H7 (cell line): ENCODE results near the gene CCDC150. TPM values are rescaled to one million over a fixed set of nuclear protein-coding genes. Genes with fewer than 3 reads are reported as not detected.
"Not testable (repeated sequence)": the region's sequence is repeated elsewhere in the genome, so short reads cannot be mapped to it uniquely, and the experiment has no call there.

ENCODE experiments used
- DNase-seq: peaks from one replicate; pipeline ENCODE4 v3.0.0; 2012
- H3K27me3 ChIP-seq: 2 replicates; pipeline ENCODE4 v1.6.0; 2011; ENCODE audit warnings: mild to moderate bottlenecking, low read length; ENCODE audit not compliant: control insufficient read depth, insufficient read depth
- H3K36me3 ChIP-seq: replicated peaks from 2 replicates; pipeline ENCODE4 v1.5.1; 2011; ENCODE audit warnings: low read length; ENCODE audit not compliant: control insufficient read depth, insufficient read depth
- H3K4me3 ChIP-seq: 2 replicates; pipeline ENCODE4 v1.5.1; 2011; ENCODE audit warnings: low read depth, mild to moderate bottlenecking, control low read depth, low read length, moderate library complexity; ENCODE audit not compliant: insufficient read depth
- total RNA-seq: library from RNA; depleted of rRNA; stranded (reverse); fragments of >200 nt; shearing (Covaris generic); gene quantifications from 2 replicates; pipeline ENCODE4 v1.2.3, GENCODE V29; 2014

The CCDC150 gene
- total RNA-seq, 1 experiment from 2014 or later, result 18.4 TPM

GRCh38 chr2:196710056-196710455 lies 70.5 kb downstream of the CCDC150 start:
- H3K27me3 ChIP-seq, H3K36me3 ChIP-seq, DNase-seq, H3K4me3 ChIP-seq: not testable (repeated sequence)

- Histone ChIP-seq H3K27me3 (no peaks in the 10 kb centered on the region), H3K36me3 (no peaks in the 10 kb centered on the region), H3K4me3 (no peak overlapping the region)
- DNase-seq, result no peak
Observed at GRCh38 chr2:196711625-196712024, 72.1 kb downstream of the CCDC150 start.

DNA sequence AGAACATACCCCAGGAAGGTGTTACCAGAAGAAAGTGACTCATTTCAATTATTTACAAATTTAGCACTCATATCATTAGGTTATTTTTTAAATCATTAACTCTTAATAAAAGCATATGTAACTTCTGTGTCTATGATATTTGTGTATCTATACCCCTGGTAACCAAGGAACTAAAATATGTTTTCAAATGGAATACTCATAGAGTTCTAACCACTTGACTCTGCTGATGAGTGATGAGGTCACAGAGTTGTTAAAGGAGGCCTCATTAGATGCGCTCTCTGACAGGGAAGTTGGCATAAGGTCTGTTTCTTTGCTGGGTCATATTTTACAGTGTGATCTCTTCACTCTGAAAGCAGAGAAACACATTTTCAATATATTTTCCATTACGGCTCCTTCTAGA lies 73.4 kb downstream of the CCDC150 start:
- DNase-seq, result no peak
- Histone ChIP-seq H3K27me3 (no peaks in the 10 kb centered on the region), H3K4me3 (no peak overlapping the region)

DNA sequence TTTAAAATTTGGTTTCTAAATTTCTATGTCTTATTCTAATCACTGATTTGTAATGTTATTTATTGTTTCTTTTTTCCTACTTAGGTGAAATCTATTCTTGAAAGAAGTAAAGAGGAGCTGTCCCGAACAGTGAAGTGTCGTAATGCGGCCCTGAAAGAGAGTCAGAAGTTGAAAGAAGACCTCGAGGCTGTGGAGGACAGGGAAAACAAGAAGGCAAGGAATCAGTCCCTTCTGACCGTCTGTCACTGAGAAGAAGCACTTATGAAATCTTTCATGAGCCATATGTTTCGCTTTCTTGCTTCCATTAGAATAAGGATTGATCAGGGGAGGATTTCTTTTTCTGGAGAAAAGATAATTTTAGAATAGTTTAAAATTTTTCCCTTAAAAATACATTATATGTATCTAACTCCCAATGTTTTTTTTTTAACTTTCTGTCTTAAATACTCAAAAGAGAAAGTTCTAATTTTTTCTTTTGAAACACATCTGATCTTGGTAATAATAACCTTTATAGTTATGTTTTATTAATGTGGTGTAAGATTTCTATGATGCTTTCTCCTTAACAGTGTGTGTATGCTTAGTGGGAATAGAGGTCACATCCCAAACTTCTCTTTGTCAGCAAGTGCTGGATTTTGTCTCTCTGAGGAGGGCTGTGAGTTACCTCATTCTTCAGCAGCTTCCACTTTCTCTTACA lies 79.0 kb downstream of the CCDC150 start:
- Histone ChIP-seq H3K4me3 (no peak overlapping the region), H3K36me3 (peaks cover 6% of the 10 kb centered on the region), H3K27me3 (no peaks in the 10 kb centered on the region)
- DNase-seq, result no peak

More for the DNA sequence above, 73.4 kb downstream of the CCDC150 start:
- no peaks in the 10 kb centered on the region for H3K36me3 ChIP-seq

- Histone ChIP-seq H3K36me3 (peaks cover 6% of the 10 kb centered on the region), H3K4me3 (no peak overlapping the region), H3K27me3 (no peaks in the 10 kb centered on the region)
- peak; percentile 51 for DNase-seq
Observed at GRCh38 chr2:196719110-196719872, 79.8 kb downstream of the CCDC150 start.

DNA sequence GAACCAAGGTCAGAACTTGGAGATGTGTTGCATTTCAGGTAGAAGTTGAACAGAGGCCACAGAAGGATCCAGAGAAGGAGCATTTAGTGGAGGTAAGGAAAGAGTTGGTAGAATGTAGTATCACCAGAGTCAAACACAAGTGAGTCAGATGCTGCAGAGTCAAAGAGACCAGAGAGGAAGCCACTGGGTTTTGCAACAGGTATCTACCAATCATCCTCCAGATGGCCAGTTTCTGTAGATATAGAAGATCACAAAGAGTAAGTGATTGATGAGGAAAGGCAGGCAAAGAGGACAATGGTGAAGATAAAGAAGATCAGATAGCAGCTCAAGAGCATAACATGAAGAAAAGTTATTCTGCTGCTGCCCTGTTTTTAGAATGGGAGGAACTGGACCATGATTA lies 84.1 kb downstream of the CCDC150 start:
- Histone ChIP-seq H3K4me3 (no peak overlapping the region), H3K36me3 (peaks cover 11% of the 10 kb centered on the region), H3K27me3 (no peaks in the 10 kb centered on the region)
- no peak for DNase-seq

DNA sequence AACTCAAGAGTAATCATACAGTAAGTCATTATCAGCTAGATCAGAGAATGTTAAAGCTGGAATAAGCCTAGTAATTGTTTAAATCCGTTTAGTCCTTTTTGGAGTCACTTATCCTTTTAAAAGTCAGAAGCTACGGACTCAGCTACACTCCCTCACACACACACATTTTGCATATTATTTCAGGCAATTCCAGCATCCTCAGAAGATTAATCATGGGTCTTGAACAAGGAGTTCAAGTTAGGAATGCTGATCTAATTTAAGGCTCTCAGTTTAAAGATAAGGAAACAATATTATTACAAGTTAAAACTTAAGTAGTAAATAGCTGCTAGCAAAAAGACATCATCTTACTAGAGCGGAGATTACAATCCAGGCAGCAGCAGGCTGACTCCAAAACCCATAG lies 85.7 kb downstream of the CCDC150 start:
- Histone ChIP-seq H3K27me3 (no peaks in the 10 kb centered on the region), H3K36me3 (peaks cover 11% of the 10 kb centered on the region), H3K4me3 (no peak overlapping the region)
- DNase-seq, result no peak

DNA sequence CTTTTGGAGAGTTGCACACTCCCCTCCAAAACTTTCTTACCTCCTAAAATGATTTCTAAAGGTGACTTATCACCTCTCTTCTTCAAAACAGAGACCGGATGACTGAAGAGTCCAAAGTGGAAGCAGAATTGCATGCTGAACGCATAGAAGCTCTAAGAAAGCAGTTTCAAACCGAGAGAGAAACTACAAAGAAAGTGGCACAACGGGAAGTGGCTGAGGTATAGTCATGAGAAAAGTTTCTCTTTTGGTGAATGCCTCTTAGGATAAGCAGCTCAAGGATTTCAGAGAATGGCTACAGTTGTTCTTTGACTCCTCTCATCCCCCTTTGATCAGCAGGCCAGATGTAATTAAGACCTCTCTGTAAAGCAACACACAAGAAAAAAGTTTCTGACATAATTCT lies 86.4 kb downstream of the CCDC150 start:
- H3K27me3 ChIP-seq, result no peaks in the 10 kb centered on the region
- H3K36me3 ChIP-seq, result peaks cover 11% of the 10 kb centered on the region
- DNase-seq, result no peak
- no peak overlapping the region for H3K4me3 ChIP-seq

DNA sequence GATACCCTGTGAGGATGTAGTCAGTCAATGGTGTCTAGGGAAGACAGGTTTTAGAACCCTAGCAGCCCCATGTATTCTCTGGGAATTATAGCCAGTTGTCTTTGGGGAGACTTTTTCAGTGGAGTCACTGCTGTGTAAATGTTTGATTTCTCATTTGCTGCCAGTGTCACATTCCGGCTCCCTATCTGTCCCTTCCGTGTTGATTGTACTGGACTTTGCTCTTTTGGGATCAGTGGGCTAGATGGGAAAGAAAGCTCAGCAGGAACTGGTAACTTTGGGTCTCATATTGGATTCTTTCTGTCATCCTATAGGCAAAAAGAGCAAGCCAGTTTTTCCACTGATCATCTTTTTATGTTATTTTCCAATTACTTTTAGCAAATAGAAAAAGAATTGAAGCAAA lies 89.9 kb downstream of the CCDC150 start:
- DNase-seq, result no peak
- no peaks in the 10 kb centered on the region for H3K27me3 ChIP-seq
- peaks cover 8% of the 10 kb centered on the region for H3K36me3 ChIP-seq
- no peak overlapping the region for H3K4me3 ChIP-seq

DNA sequence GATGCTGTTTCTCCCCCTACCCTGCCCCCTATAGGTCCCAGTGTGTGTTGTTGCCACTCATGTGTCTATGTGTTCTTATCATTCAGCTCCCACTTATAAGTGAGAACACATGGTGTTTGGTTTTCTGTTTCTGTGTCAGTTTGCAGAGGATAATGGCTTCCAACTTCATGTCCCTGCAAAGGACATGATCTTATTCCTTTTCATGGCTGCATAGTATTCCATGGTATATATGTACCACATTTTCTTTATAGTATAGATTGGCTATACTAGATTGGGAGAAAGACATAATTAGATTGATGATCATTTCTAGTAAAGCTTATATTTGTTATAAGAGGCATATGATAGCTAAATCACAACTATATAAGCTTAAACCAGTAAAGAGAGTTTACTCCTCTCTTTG lies 97.1 kb downstream of the CCDC150 start:
- DNase-seq, H3K27me3 ChIP-seq, H3K4me3 ChIP-seq, H3K36me3 ChIP-seq: not testable (repeated sequence)

DNA sequence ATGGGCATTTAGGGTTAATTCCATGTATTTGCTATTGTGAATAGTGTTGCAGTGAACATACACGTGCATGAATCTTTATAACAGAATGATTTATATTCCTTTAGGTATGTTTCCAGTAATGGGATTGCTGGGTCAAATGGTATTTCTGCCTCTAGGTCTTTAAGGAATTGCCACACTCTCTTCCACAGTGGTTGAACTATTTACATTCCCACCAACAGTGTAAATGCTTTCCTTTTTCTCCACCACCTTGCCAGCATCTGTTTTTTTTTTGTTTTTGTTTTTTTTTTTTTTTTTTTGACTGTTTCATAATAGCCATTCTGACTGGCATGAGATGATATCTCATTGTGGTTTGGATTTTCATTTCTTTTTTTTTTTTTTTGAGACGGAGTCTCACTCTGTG lies 97.5 kb downstream of the CCDC150 start:
- Histone ChIP-seq H3K36me3 (peaks cover 2% of the 10 kb centered on the region), H3K4me3 (no peak overlapping the region), H3K27me3 (no peaks in the 10 kb centered on the region)
- no peak for DNase-seq

- Histone ChIP-seq H3K4me3 (no peak overlapping the region), H3K36me3 (no peaks in the 10 kb centered on the region), H3K27me3 (no peaks in the 10 kb centered on the region)
- no peak for DNase-seq
Observed at GRCh38 chr2:196739031-196739430, 99.5 kb downstream of the CCDC150 start.

GRCh38 chr2:196742216-196742615 lies 102.7 kb downstream of the CCDC150 start:
- Histone ChIP-seq H3K27me3 (no peaks in the 10 kb centered on the region), H3K36me3 (no peaks in the 10 kb centered on the region), H3K4me3 (no peak overlapping the region)
- no peak for DNase-seq

- Histone ChIP-seq H3K4me3 (no peak overlapping the region), H3K36me3 (no peaks in the 10 kb centered on the region), H3K27me3 (no peaks in the 10 kb centered on the region)
- no peak for DNase-seq
Observed at GRCh38 chr2:196742685-196743084, 103.2 kb downstream of the CCDC150 start.

DNA sequence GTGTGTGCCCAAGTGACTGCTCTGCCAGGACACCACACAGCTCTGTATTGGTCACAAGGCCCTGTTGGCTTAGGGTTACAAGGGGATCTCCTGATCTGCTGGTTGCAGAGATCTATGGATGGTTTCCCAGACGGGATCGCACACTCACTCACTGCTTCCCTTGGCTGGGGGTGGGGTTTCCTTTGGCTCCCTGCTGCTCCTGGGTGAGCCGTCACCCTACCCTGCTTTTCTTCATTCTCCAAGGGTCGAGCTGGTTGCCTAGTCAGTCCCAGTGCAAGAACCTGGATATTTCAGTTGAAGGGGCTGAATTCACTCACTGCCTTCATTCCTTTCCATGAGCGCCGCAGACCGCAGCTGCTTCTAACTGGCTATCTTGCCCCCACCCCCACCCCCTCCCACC lies 103.7 kb downstream of the CCDC150 start:
- Histone ChIP-seq H3K36me3 (no peaks in the 10 kb centered on the region), H3K27me3 (no peaks in the 10 kb centered on the region), H3K4me3 (no peak overlapping the region)
- DNase-seq, result no peak
